ENCODE data around the gene STK10.

The STK10 gene

DNA sequence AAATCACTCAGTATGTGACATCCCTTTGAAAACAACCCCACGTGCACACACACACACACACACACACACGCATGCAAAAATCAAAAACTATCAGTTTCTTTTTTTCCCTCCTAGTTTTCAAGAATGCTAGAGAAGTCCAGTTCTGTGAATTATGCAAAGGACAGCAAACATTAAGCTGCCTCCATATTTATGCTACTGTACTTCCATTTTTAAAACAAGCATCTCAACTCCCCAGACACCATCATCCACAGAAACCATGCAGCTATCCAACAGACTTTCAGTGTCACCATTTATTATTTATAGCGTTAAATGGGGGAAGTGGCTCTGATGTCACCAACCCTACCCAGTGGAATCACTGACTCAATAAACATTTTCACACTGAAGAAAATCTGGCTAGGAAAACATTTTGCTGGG is 183.2 kb downstream of the STK10 start:
- DNase-seq, result peak; percentile 35

DNA sequence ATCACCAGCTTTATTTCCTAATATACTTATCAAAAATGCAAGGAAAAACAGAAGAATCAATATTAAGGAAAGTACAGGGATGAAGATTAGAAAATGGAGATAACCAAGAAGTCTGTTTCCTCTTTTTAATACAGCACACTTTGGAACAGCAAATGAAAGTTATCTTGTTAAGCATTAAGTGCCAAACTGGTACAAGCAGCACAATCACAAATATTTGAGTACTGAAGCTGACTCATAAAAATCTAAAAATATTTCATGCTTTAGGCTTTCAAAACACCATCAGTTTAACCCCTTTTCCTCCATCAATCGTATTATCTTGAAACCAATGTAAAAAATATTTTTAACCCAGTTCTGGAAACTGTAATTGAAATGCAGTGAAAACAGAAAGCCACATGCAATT is 184.3 kb downstream of the STK10 start:
- no peak for DNase-seq

DNA sequence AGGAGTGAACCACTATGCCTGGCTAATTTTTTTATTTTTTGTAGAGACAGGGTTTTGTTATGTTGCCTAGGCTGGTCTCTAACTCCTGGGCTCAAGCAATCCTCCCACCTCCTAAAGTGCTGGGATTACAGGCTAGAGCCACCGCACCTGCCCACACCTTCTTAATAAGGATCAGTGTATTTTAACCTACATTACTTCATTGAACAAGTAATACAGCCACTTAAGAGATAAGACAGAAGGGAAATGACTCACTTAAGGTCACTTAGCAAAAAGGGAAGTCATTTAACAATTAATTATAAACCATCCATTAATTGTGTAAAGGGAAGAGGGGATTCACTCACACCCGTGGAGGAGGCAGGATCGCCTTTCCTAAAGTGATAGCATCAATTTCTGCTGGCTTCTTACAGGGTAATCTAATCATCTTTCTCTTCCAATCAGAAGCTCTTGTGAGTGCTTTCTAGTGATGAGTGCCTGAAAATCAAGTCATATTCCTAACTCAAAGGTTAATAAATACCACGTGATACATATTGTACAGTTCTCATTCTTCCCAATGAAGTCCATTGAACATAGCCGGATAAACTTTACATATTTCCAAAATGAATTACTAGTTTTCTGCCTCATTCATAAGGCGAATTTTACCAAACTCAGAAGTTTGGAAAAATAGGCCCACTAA is 185.0 kb downstream of the STK10 start:
- DNase-seq, result no peak

DNA sequence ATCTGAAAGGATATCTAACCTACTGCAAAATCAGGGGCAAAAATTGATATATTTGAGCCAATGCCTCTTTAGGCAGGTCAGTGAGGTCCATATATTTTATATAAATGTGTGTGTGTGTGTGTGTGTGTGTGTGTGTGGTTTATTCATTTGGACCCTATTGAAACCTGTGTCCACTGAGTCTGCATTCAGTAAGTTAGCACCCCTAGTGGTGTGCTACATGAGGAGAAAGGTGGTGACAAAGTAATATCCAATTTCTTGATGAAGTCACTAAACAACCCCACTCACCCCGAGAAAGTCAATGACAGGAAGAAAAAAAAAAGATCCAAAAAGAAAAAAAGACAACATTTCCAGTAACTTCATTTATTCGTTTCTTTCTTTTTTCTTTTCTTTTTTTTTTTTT is 185.7 kb downstream of the STK10 start:
- DNase-seq, result no peak

DNA sequence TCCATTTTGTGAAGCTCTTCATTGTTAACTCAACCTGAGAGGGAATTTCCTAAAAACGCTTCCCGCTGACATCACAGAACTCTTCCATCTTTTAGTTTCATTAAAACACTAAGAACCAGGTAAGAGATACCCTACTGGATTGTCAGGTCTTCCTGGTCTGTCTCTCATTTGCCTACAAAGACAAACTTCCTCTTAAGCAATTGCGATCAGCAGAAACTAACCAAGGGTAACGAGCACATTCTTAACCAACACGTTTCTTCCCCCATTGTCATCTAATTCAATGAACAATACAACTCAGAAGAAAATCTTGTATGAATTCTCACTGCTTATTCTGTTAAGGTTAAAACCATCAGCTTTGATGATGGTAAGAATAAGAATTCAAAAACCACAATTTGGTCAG is 188.1 kb downstream of the STK10 start:
- DNase-seq, result no peak

DNA sequence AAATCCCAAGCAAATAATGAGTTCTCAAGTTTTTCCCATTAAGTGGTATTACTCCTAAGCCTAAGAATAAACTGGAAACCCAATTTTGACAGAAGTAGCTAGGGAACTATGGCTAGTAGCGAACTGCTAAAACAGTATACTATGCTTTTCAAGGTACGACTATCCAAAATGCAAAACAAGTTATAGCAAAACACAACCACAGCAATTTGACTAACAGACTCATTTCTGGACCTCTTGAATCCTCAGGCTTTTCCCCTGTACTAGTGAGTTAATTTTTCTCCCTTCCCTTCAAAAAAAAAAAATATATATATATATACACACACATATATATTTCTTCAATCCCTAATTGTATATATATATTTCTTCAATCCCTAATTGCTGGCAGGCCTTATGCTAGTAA is 188.9 kb downstream of the STK10 start:
- DNase-seq, result no peak

DNA sequence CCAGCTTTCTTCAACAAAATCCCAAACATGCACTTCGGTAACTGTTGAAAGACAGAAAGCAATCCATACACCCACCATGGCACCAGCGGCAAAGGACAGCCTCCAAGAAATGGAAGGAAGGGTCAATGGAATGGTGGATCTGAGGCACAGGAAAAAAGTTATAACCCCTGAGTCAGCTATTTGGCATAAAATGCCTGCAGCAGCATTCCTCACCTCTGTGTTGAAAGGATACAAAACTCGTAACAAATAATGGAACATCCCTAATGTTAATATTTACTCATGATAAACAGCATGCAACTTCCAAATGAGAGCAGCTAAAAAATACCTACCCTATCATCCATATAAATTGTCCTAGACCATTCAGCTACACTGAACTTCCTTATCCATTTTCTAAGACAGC is 191.0 kb downstream of the STK10 start:
- DNase-seq, result no peak

DNA sequence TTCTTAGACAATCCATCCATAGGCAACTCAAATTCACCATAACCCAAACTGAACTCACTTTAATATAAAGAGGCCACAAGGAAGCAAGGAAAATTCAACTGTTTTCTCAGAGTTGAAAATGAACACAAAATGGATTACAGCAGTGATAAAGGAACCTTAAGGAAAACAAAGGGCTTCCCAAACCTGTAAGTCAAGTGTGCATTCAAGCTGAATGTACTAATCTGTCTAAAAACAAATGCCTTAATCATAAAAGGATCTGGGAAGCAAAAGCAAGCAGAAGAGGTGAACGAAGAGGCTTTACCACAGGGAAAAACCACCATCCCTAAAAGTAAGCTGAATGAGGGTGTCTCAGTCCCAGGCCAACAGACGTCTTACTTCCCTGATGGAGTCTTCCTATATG is 195.2 kb downstream of the STK10 start:
- DNase-seq, result no peak

DNA sequence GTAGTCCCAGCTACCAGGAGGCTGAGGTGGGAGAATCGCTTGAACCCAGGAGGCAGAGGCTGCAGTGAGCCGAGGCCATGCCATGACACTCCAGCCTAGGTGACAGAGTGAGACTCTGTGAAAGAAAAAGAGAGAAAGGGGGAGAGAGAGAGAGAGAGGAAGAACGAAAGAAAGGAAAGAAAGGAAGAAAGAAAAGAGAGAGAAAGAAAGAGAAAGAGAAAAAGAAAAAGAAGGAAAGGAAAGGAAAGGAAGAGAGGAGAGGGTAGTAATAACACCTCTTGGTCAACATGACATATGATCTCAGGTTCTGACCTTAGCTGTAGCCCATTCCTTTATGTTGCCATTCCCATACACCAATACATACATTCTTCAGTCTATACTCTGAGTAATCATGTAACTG is 195.7 kb downstream of the STK10 start:
- DNase-seq, result no peak
